GM12874 (cell line): Measurements from ENCODE around the gene OXA1L.

Source experiments
- TF ChIP-seq, protein P1 (sequence below): IDR thresholded peaks from 2 replicates; pipeline ENCODE4 v1.5.1; 2011; ENCODE audit warnings: low read depth, mild to moderate bottlenecking, control low read depth, low read length, moderate library complexity; ENCODE audit not compliant: insufficient read depth

Gene OXA1L

GRCh38 chr14:22737052-22737451, 29.4 kb upstream of the OXA1L start:
- TF ChIP-seq, protein P1, sequence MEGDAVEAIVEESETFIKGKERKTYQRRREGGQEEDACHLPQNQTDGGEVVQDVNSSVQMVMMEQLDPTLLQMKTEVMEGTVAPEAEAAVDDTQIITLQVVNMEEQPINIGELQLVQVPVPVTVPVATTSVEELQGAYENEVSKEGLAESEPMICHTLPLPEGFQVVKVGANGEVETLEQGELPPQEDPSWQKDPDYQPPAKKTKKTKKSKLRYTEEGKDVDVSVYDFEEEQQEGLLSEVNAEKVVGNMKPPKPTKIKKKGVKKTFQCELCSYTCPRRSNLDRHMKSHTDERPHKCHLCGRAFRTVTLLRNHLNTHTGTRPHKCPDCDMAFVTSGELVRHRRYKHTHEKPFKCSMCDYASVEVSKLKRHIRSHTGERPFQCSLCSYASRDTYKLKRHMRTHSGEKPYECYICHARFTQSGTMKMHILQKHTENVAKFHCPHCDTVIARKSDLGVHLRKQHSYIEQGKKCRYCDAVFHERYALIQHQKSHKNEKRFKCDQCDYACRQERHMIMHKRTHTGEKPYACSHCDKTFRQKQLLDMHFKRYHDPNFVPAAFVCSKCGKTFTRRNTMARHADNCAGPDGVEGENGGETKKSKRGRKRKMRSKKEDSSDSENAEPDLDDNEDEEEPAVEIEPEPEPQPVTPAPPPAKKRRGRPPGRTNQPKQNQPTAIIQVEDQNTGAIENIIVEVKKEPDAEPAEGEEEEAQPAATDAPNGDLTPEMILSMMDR, result no peak

DNA sequence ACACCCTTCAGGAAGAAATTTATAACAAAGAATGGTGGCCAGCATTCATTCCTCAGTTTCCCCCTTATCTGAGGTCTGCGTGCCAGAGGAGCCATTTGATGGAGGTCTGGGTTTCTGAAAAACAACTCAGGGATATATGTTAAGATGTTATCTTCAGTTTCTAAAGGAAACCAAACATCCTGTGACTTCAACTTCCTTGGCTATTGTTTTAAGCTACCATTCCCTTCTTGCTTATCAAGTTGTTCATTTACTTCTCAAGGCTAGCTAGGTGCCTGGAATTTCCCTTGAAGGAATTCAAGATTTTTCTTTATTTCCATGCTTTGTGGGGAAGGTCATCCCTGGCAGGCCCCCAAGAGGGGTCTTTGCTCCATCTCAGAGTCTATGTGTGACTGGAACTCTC, 27.1 kb upstream of the OXA1L start:
- TF ChIP-seq, protein P1, result no peak

DNA sequence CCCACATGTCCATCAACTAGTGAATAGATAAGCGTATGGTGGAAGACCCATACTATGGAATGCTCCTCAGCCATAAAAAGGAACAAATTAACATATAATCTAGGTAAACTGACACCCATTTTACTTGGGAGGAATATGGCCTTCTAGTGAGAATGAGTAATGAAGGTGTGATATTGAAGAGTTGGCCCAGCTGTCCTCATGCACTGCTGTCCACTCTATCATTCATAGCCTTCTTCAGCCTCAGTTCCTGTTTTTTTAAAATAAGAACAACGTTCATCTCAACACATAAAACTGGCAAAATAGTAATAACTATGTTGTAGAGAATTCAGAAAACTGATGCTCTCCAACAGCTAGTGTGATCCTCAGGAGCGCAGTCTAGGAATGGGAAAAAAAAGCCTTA, 26.5 kb upstream of the OXA1L start:
- TF ChIP-seq, protein P1, result no peak

GRCh38 chr14:22747769-22748168, 18.7 kb upstream of the OXA1L start:
- TF ChIP-seq, protein P1, result no peak

DNA sequence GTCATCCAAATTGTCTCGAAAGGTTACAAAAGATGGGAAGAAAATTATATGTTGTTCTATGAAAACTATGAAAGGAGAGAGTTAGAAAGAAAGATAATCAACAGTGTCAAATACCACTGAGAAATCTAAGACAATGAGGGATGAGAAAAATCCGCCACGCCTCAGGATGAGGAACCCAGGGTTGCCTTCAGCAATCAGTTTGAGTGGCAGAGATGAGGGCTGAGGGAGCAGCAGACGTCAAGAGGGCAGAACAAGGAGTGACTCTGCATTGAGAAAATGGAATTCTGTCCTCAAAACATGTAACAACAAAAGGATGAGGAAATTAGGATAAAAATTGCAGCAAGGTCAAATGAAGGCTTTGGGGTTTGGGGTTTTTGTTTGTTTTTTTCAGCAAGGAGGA, 18.3 kb upstream of the OXA1L start:
- TF ChIP-seq, protein P1, result no peak

DNA sequence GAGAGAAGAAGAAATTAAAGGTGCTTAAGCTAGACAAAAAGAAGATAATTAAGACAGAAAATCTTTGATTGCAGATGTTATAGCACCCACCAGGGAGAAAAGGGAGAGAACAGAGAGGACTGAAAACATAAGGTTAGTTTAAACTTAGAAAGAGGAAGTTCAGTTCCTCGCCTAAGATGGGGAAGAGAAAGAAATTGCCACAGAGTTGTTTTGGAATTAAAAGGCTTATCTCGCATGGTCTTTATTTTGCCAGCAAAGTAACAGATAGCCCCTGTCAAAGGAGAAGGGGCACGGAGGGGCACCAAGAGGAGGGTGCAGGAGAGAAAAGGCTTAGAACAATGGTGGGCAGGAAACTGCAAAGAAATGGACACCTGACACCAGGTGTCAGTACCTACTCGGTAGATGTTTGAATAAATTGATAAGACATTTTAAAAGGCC, 17.8 kb upstream of the OXA1L start:
- TF ChIP-seq, protein P1, result no peak

- TF ChIP-seq, protein P1, result no peak
Observed at GRCh38 chr14:22752422-22752821, 14.1 kb upstream of the OXA1L start.

DNA sequence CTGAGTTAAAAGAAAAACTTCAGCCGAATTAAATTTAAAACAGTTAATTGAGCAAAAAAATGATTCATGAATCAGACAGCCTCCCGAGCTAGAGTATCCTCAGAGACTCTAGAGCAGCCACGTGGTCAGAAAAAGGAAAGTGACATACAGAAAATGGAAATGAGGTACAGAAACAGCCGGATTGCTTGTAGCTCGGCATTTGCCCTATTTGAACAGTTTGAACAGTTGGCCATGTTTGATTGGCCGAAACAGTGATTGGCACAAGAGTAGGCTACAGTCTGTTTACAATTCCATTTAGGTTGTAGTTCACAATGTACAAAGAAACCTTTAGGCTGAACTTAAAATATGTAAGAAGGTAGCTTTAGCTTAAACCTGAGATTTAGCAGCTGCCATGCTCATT, 12.9 kb upstream of the OXA1L start:
- TF ChIP-seq, protein P1, result no peak
